Measurements from ENCODE around the gene RCCD1.

GRCh38 chr15:90914305-90915080, 40.2 kb upstream of the RCCD1 start:
- no peak for TF ChIP-seq CREB1 (IDR thresholded peaks at IDR 0.05)
- no peak for TF ChIP-seq SRF (IDR thresholded peaks at IDR 0.05; ENCODE audit: low read depth, low read length)
- TF ChIP-seq POLR2A (IDR thresholded peaks at IDR 0.05; ENCODE audit: control extremely low read depth in 1 of 2, low read depth in 2 of 2, low read length in 2 of 2): no peak
- TF ChIP-seq CTCF (IDR thresholded peaks at IDR 0.05; ENCODE audit: control extremely low read depth in 1 of 3, insufficient read depth in 1 of 3, low read depth in 1 of 3, low read length in 3 of 3): no peak
- TF ChIP-seq RAD21 (IDR thresholded peaks at IDR 0.05 in 1 of 2, conservative IDR thresholded peaks at IDR 0.05 in 1 of 2; ENCODE audit: low read depth in 2 of 2, low read length in 2 of 2): no peak
- TF ChIP-seq JUND (IDR thresholded peaks at IDR 0.05; ENCODE audit: low read length): no peak

All from H1 (cell line).